Measurements from ENCODE around the gene ZNF883.

Gene ZNF883

DNA sequence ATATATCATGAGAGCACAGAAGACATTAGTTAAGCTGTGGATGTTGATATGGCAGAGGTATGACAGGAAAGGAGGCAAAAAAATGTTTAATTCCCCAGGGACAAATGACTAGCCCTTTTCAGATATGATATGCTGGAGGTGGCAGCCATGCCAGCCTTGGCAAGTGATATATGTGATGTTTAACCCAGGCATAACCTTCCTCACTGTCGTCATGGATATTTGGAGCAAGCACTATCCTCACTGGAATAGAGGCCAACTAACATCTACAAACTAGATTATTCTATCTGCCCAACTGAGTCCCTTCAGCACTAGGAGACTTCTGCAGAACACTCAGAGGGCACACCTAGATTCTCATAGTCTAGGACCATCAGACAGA is 94.0 kb downstream of the ZNF883 start:
- DNase-seq (ENCODE audit: low read depth in 2 of 2) = no peak

DNA sequence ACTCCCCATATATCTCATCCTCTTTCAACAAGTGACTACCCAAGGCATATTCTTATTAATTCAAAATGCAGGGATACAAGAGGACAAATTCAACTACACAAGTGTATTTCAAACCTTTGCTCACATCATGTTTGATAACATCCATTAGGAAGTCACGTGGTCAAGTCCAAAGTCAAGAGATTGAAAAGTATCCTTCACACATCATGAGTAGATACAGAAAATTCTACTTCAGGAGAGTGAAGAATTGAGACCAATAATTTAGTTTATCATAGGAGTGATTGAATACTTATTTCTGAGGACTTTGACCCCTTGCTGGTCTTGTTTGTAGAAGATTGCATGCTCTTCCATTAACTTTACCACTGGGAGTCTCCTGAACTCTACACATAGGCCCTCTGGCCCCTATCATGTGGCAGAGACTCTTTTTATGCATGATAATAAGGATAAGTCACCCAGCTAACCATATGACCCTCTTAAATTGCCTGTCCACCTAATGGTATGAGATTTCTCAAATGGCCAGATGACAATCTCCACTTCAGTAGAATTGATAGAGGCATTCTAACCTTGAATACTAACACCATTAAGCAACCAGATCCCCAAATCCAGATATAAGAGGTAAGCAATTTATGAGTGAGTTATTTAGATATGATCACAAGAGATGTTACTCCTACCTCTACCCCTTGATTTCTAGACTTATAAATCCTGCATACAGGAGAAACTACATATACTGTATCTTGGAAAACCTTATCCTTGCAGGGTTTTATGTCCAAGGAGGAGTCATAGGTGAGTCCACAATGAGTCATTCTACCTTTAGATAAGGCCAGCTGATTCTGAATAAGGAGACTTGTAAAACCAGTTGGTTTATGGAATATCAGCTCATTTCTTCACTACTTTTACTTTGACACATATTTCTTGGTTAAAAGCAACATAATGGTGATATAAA is 94.7 kb downstream of the ZNF883 start:
- DNase-seq (ENCODE audit: low read depth in 2 of 2) = no peak

GRCh38 chr9:112914524-112914923 is 97.5 kb downstream of the ZNF883 start:
- DNase-seq (ENCODE audit: low read depth in 2 of 2) = no peak

DNA sequence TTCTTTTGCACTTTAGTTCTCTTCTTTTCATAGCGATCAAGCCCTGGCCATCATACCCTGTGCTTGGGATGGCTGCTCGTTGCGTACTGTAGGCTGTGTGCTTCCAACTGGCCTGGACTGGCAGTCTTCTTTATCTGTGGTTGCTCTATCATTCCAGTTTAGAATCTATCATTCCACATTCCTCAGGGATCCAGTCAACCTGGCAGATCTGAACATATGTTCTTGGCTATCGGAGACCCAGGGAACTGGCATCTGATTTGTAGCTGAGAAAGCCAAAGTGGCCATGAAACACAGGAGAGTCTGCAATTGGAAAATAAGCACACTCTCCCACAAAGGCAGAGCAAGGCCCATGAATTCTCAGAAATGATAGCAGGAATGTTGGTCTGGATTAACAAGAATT is 98.7 kb downstream of the ZNF883 start:
- DNase-seq (ENCODE audit: low read depth in 2 of 2) = no peak

DNA sequence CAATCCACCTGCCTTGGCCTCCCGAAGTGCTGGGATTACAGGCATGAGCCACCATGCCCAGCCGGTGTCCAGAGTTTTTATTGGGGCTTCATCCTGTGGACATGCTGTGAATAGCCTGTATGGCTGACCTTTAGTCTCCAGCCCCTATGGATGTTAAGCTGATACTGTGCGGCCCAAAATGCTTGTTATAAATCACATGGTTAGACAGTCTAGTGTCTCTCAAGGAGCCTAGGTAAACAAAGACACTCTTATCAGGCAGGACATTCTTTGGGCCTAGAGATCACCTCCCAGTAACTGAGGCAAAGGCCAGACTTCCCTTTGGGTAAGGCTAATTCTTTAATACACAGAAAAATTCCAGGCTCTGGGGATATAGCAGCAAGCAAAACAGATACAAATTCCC is 99.4 kb downstream of the ZNF883 start:
- no peak for DNase-seq (ENCODE audit: low read depth in 2 of 2)

DNA sequence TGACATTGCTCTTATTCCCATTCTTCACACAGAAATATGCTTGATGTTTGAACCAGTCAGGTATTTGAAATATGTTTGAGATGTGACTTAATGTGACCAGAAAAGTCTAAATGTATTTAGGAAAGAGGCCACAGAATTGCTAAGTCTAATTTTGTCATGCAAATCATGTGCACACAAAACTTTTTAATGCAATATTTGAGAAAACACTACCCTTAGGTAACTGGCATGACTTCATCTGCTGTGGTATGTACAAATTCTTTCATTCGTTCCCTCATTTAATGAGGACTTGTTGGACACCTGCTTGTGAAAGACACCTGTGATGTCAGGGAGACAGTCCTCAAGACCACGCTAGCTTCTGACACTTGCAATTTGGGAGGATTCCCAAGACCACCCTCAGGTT is 100.3 kb downstream of the ZNF883 start:
- DNase-seq (ENCODE audit: low read depth in 2 of 2) = no peak
